ENCODE results near the gene GSTO1. TPM values are rescaled to one million over a fixed set of nuclear protein-coding genes. Genes with fewer than 3 reads are reported as not detected.

The GSTO1 gene
- total and polyA plus RNA-seq, 4 donors, result 137 to 349 (median 211) TPM

DNA sequence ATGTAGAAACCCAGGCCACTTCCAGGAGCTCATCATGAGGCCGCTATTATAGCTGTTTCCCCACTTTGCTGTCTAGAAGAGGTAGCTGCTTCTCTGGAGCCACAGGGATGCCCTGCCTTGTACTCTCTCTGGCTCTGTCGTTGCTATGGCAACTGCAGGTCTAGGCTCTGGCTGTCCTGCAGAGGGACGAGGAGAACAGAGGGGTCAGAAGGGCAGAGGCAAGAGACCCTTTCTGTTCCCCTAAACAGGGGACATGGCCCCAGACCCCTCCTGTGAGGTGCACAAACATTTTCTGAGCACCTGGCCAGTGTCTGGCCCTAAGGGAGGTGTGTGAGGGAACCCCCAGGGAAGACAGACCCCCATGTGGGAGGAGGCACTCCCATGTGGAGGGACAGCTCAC is 52.2 kb downstream of the GSTO1 start:
- Histone ChIP-seq H3K9me3 (ENCODE audit: control insufficient read depth in 4 of 4, low read length in 3 of 4) (no peaks in the 10 kb centered on the region), H3K27me3 (ENCODE audit: control insufficient read depth in 4 of 4, insufficient read depth in 4 of 4, low read length in 3 of 4) (no peaks in the 10 kb centered on the region), H3K36me3 (ENCODE audit: control insufficient read depth in 4 of 4, insufficient read depth in 3 of 4, low read depth in 1 of 4, low read length in 3 of 4) (no peaks in the 10 kb centered on the region), H3K9ac (ENCODE audit: low read depth in 1 of 2, low read length in 2 of 2) (no peak overlapping the region), H3K4me3 (ENCODE audit: low read depth in 1 of 3, low read length in 3 of 3) (no peak overlapping the region), H3K4me1 (ENCODE audit: control insufficient read depth in 4 of 4, insufficient read depth in 4 of 4, low read length in 3 of 4) (peaks cover 1 to 12% (median 7%) of the 10 kb centered on the region in 4 donors), H3K27ac (ENCODE audit: low read depth in 1 of 2, low read length in 2 of 2) (no peak overlapping the region)
- TF ChIP-seq FOXA2 (IDR thresholded peaks at IDR 0.05) (no peak), RAD21 (IDR thresholded peaks at IDR 0.05) (no peak), SP1 (IDR thresholded peaks at IDR 0.05) (no peak), NR2F2 (IDR thresholded peaks at IDR 0.05) (peak; percentile 21)
- WGBS, result 77% methylated on average over 3 of the region's 3 CpGs
- DNase-seq (ENCODE audit: low spot score), result no peak

DNA sequence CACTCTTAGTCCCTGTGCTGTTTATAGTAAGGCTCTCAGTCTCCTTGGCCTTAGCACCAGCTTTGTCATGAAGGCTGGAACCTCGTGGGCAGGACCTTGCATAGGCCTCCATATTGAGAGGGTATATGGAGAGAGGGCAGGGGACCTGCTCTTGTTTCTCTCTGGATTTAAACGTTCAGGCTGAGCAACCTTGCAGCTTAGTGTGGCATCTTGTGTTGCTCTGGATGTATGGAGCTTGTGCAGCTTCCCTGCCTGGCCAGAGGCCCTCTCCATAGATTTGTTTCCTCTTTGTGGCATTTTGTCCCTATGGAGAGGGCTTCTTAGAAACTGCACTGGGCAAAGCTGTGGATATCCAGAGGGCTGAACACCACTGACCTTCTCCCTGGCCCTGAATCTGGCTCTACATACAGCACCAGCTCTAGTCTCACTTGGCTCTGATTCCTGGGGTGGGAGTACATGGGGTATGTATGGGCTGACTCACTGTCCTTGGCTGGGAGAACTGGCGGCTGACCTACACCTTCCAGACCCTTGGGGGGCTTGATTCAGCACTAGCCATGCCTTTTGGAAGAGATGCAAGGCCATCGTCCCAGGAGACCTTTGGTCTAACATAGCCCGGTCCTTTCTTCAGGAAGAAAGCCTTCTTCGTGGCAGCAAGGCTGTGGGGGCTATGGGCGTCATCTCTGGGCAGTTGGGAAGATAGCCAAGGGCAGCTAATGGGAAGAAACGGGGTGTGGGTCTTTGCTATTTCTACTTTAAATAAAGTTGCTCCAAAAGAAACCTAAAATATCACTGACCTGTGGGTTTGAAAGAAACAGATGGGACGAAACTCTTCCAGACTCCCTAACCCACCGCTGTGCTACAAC is 53.1 kb downstream of the GSTO1 start:
- DNase-seq (ENCODE audit: low spot score), result no peak
- Histone ChIP-seq H3K9me3 (ENCODE audit: control insufficient read depth in 4 of 4, low read length in 3 of 4) (no peaks in the 10 kb centered on the region), H3K9ac (ENCODE audit: low read depth in 1 of 2, low read length in 2 of 2) (no peak overlapping the region), H3K27me3 (ENCODE audit: control insufficient read depth in 4 of 4, insufficient read depth in 4 of 4, low read length in 3 of 4) (no peaks in the 10 kb centered on the region), H3K4me1 (ENCODE audit: control insufficient read depth in 4 of 4, insufficient read depth in 4 of 4, low read length in 3 of 4) (peaks cover 1 to 12% (median 7%) of the 10 kb centered on the region in 4 donors), H3K27ac (ENCODE audit: low read depth in 1 of 2, low read length in 2 of 2) (no peak overlapping the region), H3K4me3 (ENCODE audit: low read depth in 1 of 3, low read length in 3 of 3) (no peak overlapping the region), H3K36me3 (ENCODE audit: control insufficient read depth in 4 of 4, insufficient read depth in 3 of 4, low read depth in 1 of 4, low read length in 3 of 4) (peaks cover 0 to under 1% (median 0%) of the 10 kb centered on the region in 4 donors)
- TF ChIP-seq NR2F2 (IDR thresholded peaks at IDR 0.05) (no peak), JUND (IDR thresholded peaks at IDR 0.05) (no peak), TAF1 (conservative IDR thresholded peaks at IDR 0.05) (no peak)
- 87% methylated on average over 10 of the region's 10 CpGs for WGBS

DNA sequence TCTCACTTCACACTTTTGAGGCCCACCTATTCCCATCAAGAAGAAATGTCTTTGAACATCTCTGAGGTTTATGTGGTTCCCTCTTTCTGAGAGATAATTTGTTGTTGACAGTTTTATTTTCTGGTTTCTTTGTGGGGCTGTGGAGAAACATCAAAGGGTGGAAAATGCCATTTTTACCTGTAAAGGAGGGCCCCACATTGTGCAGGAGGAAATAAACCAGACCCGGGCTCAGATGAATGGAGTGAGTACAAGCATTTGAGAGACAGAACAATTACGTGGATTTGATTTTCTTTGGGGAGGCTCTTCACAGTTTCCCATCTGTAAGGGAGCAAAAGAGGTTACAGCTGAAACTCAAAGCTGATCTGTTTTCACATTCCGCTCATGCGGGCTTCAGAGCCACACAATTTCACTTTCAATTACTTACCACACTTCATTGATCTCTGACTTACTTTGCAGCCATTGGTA is 53.8 kb downstream of the GSTO1 start:
- no peak overlapping the region for H3K4me3 ChIP-seq (ENCODE audit: low read depth in 1 of 3, low read length in 3 of 3)
- no peak overlapping the region for H3K27ac ChIP-seq (ENCODE audit: low read depth in 1 of 2, low read length in 2 of 2)
- peaks cover 0 to 6% (median 0%) of the 10 kb centered on the region in 4 donors for H3K36me3 ChIP-seq (ENCODE audit: control insufficient read depth in 4 of 4, insufficient read depth in 3 of 4, low read depth in 1 of 4, low read length in 3 of 4)
- TF ChIP-seq, protein P1, sequence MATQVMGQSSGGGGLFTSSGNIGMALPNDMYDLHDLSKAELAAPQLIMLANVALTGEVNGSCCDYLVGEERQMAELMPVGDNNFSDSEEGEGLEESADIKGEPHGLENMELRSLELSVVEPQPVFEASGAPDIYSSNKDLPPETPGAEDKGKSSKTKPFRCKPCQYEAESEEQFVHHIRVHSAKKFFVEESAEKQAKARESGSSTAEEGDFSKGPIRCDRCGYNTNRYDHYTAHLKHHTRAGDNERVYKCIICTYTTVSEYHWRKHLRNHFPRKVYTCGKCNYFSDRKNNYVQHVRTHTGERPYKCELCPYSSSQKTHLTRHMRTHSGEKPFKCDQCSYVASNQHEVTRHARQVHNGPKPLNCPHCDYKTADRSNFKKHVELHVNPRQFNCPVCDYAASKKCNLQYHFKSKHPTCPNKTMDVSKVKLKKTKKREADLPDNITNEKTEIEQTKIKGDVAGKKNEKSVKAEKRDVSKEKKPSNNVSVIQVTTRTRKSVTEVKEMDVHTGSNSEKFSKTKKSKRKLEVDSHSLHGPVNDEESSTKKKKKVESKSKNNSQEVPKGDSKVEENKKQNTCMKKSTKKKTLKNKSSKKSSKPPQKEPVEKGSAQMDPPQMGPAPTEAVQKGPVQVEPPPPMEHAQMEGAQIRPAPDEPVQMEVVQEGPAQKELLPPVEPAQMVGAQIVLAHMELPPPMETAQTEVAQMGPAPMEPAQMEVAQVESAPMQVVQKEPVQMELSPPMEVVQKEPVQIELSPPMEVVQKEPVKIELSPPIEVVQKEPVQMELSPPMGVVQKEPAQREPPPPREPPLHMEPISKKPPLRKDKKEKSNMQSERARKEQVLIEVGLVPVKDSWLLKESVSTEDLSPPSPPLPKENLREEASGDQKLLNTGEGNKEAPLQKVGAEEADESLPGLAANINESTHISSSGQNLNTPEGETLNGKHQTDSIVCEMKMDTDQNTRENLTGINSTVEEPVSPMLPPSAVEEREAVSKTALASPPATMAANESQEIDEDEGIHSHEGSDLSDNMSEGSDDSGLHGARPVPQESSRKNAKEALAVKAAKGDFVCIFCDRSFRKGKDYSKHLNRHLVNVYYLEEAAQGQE (IDR thresholded peaks at IDR 0.05), result no peak
- TF ChIP-seq, protein P2, sequence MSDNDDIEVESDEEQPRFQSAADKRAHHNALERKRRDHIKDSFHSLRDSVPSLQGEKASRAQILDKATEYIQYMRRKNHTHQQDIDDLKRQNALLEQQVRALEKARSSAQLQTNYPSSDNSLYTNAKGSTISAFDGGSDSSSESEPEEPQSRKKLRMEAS (IDR thresholded peaks at IDR 0.05), result no peak
- TF ChIP-seq GABPA (IDR thresholded peaks at IDR 0.05 in 1 of 2, conservative IDR thresholded peaks at IDR 0.05 in 1 of 2) (no peak), JUND (IDR thresholded peaks at IDR 0.05) (no peak), FOXA1 (IDR thresholded peaks at IDR 0.05) (no peak), HNF4G (IDR thresholded peaks at IDR 0.05) (no peak), HNF4A (conservative IDR thresholded peaks at IDR 0.05) (no peak), EGR1 (IDR thresholded peaks at IDR 0.05; ENCODE audit: low read depth in 2 of 2) (no peak), RAD21 (IDR thresholded peaks at IDR 0.05) (no peak)
- TF ChIP-seq, protein P3, sequence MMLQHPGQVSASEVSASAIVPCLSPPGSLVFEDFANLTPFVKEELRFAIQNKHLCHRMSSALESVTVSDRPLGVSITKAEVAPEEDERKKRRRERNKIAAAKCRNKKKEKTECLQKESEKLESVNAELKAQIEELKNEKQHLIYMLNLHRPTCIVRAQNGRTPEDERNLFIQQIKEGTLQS (IDR thresholded peaks at IDR 0.05), result no peak
- TF ChIP-seq, protein P4, sequence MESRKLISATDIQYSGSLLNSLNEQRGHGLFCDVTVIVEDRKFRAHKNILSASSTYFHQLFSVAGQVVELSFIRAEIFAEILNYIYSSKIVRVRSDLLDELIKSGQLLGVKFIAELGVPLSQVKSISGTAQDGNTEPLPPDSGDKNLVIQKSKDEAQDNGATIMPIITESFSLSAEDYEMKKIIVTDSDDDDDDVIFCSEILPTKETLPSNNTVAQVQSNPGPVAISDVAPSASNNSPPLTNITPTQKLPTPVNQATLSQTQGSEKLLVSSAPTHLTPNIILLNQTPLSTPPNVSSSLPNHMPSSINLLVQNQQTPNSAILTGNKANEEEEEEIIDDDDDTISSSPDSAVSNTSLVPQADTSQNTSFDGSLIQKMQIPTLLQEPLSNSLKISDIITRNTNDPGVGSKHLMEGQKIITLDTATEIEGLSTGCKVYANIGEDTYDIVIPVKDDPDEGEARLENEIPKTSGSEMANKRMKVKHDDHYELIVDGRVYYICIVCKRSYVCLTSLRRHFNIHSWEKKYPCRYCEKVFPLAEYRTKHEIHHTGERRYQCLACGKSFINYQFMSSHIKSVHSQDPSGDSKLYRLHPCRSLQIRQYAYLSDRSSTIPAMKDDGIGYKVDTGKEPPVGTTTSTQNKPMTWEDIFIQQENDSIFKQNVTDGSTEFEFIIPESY (IDR thresholded peaks at IDR 0.05), result no peak
- TF ChIP-seq, protein P5, sequence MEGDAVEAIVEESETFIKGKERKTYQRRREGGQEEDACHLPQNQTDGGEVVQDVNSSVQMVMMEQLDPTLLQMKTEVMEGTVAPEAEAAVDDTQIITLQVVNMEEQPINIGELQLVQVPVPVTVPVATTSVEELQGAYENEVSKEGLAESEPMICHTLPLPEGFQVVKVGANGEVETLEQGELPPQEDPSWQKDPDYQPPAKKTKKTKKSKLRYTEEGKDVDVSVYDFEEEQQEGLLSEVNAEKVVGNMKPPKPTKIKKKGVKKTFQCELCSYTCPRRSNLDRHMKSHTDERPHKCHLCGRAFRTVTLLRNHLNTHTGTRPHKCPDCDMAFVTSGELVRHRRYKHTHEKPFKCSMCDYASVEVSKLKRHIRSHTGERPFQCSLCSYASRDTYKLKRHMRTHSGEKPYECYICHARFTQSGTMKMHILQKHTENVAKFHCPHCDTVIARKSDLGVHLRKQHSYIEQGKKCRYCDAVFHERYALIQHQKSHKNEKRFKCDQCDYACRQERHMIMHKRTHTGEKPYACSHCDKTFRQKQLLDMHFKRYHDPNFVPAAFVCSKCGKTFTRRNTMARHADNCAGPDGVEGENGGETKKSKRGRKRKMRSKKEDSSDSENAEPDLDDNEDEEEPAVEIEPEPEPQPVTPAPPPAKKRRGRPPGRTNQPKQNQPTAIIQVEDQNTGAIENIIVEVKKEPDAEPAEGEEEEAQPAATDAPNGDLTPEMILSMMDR (IDR thresholded peaks at IDR 0.05; ENCODE audit: low read depth, low read length, missing input control), result no peak
- no peaks in the 10 kb centered on the region for H3K27me3 ChIP-seq (ENCODE audit: control insufficient read depth in 4 of 4, insufficient read depth in 4 of 4, low read length in 3 of 4)
- DNase-seq (ENCODE audit: low spot score), result no peak
- H3K9me3 ChIP-seq (ENCODE audit: control insufficient read depth in 4 of 4, low read length in 3 of 4), result no peaks in the 10 kb centered on the region
- H3K9ac ChIP-seq (ENCODE audit: low read depth in 1 of 2, low read length in 2 of 2), result no peak overlapping the region
- 88% methylated on average over 4 of the region's 4 CpGs for WGBS
- peaks cover 1 to 12% (median 7%) of the 10 kb centered on the region in 4 donors for H3K4me1 ChIP-seq (ENCODE audit: control insufficient read depth in 4 of 4, insufficient read depth in 4 of 4, low read length in 3 of 4)
